GM21576 (cell line): ENCODE results near the gene CCDC28B.
A peak's percentile ranks its signal among the peaks of the same experiment; 100 is the strongest.

ENCODE experiments used
- ATAC-seq: cut with Tn5 transposase; IDR thresholded peaks from one replicate; pipeline ENCODE4 v1.9.1; 2021; ENCODE audit warnings: mild to moderate bottlenecking, moderate library complexity; ENCODE audit not compliant: unreplicated experiment

Gene CCDC28B

GRCh38 chr1:32249831-32250525, 49.6 kb downstream of the CCDC28B start:
- peak; percentile 49 for ATAC-seq

DNA sequence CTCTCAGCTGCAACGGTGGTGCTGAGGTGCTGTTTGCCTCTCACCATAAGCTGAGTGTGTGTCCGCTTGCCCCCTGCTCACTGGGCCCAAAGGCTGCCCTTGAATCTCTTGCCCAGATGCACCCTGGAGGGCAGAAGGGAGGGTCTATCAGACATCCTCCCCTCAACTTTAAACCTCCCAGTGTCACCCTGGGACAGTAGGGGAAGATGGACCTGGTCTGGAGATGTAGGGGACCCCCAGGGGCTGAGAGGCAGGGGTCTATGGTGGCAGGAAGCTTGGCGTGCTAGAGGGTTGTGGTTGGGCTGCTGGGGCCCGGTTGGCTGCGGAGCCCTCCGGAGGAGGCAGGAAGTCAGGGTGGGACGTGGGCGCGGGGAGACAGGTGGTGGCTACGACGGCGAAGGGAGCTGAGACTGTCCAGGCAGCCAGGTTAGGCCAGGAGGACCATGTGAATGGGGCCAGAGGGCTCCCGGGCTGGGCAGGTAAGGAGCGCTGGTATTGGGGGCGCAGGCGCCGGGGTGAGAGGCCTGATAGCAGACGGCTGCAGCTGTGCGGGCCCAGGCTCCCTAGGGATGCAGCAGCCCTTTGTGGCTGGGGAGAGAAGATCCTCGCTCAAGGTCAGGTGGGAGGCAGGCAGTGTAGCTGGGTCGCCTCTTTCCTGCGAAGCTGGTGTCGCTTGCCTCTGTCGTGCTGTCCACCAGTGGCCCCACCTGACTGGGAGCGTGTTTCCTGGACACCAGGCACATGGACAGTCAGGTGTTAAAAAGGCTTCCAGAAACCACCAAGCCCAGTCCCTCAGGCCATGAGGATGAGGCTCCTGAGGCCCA, 50.7 kb downstream of the CCDC28B start, which contains the start of gene LCK:
Gene LCK, plus strand, starts transcription at position 373 of the 824 bp plus-strand sequence. CDS start 23,065 bp downstream, outside the sequence.
- no peak for ATAC-seq
